Measurements from ENCODE around the gene FOSL2.

- TF ChIP-seq, protein P1, sequence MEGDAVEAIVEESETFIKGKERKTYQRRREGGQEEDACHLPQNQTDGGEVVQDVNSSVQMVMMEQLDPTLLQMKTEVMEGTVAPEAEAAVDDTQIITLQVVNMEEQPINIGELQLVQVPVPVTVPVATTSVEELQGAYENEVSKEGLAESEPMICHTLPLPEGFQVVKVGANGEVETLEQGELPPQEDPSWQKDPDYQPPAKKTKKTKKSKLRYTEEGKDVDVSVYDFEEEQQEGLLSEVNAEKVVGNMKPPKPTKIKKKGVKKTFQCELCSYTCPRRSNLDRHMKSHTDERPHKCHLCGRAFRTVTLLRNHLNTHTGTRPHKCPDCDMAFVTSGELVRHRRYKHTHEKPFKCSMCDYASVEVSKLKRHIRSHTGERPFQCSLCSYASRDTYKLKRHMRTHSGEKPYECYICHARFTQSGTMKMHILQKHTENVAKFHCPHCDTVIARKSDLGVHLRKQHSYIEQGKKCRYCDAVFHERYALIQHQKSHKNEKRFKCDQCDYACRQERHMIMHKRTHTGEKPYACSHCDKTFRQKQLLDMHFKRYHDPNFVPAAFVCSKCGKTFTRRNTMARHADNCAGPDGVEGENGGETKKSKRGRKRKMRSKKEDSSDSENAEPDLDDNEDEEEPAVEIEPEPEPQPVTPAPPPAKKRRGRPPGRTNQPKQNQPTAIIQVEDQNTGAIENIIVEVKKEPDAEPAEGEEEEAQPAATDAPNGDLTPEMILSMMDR (optimal IDR thresholded peaks at IDR 0.05 in 1 of 3, IDR thresholded peaks at IDR 0.05 in 1 of 3, conservative IDR thresholded peaks at IDR 0.05 in 1 of 3; ENCODE audit: extremely low read depth in 1 of 3, insufficient read depth in 2 of 3, low read length in 3 of 3) = no peak
- TF ChIP-seq EZH2 (IDR thresholded peaks at IDR 0.05; ENCODE audit: low read length) = no peak
Observed at GRCh38 chr2:28436525-28437051, 43.9 kb downstream of the FOSL2 start.
